ENCODE data around the gene P4HA2.

P4HA2 gene

DNA sequence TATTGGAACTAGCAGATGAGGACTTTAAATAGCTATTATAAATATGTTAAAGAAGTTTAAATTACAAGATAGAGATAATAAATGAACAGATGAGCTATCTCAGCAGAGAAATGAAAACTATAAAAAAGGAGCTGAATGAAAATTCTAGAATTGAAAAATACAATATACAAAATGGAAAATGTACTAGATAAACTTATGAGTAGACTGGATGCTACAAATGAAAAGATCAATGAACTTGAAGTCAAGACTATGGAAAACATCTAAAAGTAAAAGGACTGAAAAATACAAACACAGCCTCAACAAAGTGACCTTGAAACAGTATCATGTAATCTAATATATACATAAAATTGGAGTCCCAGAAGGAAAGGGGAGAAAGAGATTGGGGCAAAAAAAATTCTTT is 19.2 kb upstream of the P4HA2 start:
- DNase-seq: no peak

DNA sequence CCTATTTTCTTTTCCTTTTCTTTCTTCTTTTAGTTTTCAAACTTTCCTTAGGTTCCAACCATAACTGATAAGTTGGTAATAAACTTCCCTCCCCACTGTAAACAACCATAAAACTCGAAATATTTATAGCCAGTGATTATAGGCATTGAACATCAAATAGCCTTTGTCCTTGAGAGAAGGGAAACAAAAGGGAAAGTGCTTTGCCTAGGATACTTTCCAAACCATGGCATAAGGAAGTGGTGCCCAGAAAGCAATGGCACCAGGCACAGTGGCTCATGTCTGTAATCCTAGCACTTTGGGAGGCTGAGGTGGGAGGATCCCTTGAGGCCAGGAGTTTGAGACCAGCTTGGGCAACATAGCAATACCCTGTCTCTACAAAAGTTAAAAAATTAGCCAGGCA is 17.9 kb upstream of the P4HA2 start:
- DNase-seq: no peak

DNA sequence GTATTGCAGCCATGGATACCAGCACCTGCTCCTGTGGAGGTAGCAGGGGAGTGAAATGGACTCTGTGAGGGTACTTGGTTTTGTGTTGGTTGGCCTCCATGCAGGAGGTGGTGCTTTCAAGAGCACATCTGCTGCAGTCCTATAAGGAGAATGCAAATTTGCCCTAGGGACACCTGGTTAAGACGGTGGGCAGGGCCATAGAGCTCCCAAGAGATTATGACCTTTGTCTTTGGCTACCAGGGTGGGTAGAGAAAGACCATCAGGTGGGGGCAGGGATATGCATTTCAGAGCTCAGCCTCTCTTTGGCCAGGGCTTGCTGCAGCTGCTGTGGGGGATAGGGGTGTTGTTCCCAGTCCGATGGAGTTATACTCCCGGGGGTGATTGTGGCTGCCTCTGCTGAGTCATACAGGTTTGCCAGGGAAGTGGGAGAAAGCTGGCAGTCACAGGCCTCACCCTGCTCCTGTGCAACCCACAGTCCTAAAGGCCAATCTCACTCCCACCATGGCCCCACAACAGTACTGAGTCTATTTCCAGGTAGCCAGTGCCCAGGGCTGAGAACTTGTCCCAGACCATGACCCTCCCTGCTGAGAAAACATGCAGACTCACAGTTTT is 15.8 kb upstream of the P4HA2 start:
- DNase-seq: no peak

DNA sequence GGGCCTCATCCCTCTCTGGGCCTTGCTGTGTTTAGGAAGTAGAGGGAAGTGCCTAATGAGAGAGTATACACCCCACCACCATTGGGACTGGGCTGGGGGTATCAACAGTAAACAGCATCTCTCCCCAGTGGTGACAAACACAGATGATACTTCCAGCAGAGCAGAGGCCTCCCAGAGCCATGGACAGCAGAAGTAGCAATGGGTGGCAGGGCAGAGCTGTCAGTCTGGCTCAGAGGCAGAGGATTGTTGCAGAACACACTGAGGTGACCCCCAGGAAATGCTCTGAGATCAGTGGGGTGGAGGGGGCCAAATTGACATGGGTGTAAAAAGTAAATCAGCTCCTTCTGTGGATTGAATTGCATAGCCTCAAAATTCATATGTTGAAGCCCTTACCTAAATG is 12.1 kb upstream of the P4HA2 start:
- DNase-seq: no peak

DNA sequence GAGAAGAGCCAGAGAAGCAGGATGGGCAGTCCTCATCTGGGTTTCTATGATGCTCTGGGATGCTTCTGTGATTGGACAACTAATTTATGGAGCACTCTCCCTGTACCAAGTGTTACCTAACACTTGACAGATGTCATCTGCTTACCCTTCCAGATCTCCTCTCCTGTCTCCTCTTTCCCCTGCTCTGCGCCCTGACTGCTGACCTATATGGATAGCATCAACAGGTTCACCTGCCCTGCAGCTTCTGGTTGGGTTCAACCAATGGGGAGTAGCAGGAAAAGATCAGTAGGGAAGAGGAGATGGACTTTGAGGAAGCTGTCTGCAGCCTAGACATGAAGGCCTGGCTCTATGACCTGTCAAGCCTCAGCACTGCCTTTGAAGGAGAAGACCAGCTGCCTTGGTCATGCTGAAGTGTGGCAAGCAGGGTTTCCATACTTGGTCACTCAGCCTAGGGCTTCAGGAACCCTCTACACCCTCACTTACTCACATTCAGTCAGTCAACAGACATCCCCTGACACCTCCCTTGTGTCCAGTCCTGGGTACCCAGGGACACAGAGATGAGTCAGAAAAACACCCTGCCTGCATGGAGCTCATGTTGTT is 11.3 kb upstream of the P4HA2 start:
- DNase-seq: no peak

DNA sequence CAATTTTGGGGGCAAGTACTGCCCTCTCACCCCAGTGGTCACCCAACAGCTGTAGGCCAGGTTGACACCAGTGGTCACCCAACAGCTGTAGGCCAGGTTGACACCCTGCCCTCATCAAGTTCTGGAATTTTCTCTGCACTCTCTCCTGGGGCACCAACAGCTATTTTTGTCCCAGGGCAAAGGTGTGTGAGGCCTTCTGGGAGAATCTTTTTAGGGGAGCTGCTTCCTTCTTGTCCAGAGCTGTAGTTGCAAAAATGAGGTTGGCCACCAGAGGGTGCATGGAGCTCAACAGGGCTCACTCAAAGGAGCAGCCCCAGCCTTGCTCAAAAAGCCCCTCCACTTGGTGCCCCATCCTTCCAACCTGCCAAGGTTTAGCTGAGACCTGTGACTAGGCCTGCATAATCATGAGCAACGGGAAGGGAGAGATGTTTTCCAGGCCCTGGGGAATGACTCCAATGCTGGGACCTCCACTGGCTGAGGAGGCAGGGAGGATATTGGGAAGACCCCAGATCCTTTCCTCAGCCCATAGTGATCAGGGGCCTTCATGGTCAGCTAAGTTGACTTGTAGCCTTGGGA is 10.6 kb upstream of the P4HA2 start:
- peak; percentile 74 for DNase-seq

DNA sequence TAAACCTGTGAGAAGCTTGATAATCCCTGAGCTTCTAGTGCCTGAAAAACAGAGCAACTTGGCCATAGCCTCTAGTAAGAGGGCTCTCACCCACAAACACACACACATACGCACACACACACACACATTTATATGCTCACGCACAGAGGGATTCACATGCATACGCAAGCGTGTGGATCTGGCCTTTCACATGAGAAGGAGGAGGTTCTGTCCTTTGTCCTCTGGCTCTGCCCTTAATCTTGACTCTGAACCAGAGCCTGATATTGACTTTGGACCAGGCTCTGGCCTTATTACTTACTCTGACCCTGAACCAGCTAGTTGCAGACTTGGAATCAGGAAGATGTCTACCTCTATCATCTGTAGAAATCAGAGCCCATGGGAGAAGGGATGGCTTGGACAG is 10.0 kb upstream of the P4HA2 start:
- peak; percentile 12 for DNase-seq

DNA sequence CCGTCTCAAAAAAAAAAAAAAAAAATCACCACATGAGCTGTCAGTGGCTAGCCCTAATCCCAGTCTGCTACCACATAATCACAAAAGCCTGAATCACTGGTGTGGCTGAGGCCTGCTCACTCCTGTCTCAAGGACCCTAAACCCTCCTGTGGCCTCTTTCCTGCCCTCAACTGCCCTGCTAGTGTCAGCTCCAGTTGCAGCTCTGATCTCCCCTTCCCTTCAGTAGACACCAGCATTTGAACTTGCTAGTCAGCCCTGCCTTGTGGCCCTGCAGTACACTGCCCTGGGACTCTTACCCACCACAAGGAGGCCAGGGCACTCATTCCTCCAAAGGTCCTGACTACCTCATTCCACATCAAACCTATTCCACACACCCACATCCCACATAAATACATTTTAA is 9.5 kb upstream of the P4HA2 start:
- DNase-seq: peak; percentile 28

DNA sequence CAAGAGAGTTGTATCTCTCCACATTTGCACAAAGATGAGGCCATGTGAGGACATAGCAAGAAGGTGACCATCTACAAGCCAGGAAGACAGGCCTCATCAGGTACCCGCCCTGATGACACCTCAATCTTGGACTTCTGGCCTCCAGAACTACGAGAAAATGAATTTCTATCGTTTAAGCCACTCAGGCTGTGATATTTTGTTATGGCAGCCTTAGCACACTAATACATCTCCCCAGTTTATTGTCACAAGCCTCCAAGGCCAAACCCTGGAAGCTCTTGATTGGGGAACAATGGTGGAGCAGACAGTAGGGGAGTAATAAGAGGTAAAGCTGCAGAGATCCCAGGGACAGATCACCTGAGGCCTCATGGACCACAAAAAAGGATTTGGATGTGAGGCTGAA is 7.7 kb upstream of the P4HA2 start:
- DNase-seq: no peak

DNA sequence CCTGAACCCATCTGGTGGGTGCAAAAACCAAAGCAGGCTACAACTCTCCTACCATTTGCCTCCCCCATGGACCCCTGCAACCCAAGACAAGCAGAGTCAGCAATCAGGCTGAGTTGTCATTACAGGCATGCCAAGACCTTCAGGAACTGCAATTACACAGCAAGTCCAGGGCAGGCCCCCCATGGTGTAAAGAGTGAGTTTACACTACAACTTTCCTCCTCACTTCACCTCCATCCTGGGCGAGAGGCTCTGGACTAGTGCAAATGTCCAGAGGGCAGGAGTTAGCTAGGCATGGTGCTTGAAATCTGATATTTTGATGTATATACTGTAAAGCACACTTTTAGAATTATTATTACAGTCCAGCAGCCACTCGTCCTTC is 7.0 kb upstream of the P4HA2 start:
- DNase-seq: peak; percentile 10

DNA sequence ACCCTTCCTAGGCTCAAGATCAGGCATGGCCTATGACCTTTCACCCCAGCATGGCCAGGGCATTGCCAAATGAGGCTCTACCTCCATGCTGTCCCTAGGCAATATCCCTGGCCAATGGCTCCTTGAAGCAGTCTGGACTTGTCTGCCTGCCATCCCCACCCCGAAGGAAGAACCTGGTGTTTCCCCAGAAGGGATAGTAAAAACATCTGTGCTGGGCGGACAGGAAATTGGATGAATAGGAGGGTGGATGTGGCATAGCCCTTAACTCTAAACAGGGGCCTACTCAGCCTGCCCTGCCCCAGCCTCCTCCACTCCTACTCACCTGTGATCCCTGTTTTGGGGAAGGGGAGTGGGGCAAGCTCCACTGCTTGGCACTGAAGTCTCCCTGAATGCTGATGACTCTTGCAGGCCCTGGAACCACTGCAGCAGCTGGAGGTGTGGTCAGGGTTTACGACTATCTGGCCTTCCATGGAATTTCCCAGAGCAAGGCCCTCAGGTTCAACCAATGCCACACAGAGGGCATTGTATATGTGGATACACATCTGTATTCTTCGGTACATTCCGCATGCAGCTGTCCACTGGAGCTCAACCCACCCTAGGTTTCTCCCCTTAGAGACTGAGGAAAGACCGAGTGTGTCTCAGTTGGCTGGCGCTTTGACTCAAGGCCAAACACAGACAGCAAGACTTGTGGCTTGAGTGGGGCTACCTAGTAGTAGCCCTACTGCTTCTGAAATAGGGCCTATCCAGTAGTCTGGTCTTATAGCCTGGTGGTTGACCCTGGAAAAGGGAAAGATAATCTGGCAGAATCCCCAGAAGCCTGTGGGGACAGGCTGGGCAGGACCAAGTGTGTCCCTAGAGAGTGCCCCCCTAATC is 6.4 kb upstream of the P4HA2 start:
- peak; percentile 13 for DNase-seq

DNA sequence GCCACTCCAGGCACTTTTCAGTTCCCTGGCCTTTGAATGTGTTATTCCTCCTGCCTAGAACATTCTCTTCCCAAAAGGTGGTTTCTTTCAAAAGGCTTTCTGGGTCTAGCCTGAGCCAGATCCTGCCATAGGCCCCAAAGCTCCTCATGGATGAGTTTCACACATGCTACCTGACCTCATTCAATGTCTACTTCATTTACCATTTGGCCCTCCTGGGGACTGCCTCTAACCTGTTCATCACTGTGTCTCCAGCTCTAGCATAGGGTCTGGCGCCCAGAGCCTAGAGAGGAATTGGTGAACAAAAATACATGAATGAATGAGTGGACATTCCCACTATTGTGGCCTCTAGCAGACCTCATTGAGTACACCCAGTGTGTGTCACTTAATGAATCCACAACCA is 5.4 kb upstream of the P4HA2 start:
- DNase-seq: peak; percentile 6

DNA sequence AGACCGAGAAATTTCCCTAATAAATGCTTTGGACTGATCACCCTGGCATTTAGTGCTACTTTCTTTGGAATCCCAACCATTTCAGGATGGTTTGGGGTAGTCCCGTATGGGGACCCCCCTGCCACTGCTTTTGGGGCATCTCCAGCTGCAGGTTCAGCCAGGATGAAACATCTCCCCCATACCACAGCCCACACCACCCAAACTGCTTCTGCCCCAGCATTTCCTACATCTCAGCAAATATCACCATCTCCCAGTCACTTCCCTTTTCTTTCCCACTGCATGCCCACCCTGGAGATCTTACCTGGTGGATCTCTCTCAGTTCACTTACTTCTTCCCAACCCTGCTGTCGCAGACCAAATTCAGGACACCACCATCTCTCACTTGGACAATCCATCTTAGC is 4.8 kb upstream of the P4HA2 start:
- DNase-seq: peak; percentile 2

DNA sequence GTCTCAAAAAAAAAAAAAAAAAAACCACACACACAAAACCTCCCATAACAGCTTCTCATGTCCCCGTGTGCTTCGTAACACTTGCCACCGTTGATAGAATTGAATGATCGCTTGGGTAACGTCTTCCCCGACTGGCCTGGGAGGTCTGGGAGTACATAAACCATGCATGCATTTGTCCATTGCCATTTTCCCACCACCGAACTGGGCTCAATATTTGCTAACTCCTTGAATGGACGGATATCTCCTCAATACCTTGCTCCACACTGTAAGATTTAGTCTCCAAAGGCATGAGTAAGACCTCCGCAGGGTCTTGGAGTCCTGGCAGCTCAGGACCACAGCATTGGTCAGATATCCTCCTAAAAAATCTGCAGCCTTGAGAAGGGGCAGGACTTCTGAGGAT is 3.2 kb upstream of the P4HA2 start:
- DNase-seq: peak; percentile 2

DNA sequence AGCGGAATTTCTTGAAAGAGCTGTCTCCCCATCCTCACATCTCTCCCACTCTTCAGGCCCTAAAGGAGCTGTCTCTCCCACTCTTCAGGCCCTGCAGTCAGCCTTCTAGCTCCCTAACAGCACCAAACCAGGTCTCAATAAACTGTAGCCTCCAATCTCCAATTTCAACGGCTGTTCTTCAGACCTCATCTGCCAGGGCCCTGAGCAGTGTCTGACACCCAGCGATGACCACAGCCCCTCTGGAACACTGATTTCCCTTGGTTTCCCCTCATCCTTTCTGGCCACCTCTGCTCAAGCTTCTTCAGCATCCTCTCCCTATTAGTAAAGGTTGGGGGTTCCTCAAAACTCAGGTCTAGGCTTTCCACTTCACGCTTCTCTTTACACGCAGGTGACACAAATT is 1.6 kb upstream of the P4HA2 start:
- DNase-seq: no peak

DNA sequence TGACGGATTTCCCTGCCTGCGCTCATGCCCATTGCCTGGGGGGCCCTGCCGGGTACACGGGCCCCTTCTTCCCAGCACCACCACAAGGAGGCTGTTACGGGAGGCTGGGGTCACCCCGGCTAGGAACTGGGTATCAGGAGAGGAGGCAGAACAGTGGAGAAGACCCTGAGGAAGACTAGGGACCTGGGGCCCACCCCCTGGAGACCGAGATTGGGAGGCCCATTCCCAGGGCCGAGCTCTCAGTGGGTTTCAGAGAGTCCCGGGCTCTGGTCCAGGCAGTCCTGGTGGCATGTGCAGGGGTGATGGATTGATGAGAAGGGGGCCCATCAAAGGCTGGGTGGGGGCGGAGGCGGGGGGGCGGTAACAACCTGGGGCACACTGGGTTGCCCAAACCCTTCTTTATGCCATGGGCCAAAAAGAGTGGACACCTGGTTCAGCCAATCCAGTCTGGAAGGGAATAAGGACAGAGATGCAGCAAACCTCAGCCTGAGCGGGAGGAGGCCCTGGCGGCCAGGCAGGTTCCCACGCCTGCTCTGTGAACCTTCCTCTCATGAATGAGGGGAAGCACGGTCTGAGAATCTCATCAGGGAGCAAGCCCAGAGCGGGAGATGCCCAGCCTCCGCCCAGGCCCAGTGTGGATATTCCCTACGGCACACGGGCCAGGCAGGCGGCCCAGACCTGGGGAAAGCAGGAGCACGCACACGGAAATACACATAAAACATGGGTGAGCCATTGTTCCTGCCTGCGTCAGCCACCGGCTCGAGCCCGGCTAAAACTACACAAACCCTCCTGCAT is 785 bp upstream of the P4HA2 start:
- peak; percentile 69 for DNase-seq

DNA sequence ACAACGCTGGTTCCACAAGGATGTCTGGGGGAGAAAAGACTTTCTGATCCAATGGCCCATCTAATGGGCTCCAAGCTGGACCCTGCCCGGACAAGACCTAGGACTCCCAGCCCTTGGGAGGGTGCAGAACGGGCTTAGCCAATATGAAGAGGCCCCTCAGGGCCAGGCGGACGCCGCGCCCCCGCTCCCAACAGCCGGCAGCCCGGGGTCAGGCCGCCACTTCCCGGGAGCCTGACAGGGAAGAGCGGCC is 493 bp downstream of the P4HA2 start:
- peak; percentile 75 for DNase-seq

DNA sequence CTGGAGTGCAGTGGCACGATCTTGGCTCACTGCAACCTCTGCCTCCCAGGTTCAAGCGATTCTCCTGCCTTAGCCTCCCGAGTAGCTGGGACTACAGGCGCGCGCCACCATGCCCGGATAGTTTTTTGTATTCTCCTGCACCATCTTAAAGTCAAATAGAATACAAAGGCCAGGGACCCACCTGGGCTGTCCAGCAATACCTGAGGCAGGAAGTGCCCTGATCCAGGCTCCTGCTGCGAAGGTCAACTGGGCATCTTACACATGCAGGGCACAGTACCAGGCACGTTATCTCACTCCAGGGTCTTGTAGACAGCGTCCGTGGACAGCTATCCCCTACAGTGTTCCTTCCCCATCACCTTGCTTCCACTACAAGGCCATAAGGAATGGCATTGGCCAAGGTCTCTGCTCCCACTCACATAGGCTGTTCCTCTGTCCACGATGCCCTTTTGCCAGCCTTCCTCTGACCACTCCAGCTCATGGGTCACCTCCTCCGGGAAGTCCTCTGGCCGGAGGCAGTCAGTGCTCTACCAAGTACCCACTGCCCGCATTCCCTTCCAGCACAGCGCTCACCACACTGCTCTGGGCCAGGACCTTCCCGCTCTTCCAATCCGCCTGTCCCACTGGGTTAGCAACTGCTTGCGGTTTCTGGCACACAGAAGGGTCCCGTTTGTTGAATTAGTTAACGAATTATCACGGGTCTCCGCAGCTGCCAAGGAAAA is 978 bp downstream of the P4HA2 start:
- peak; percentile 59 for DNase-seq

DNA sequence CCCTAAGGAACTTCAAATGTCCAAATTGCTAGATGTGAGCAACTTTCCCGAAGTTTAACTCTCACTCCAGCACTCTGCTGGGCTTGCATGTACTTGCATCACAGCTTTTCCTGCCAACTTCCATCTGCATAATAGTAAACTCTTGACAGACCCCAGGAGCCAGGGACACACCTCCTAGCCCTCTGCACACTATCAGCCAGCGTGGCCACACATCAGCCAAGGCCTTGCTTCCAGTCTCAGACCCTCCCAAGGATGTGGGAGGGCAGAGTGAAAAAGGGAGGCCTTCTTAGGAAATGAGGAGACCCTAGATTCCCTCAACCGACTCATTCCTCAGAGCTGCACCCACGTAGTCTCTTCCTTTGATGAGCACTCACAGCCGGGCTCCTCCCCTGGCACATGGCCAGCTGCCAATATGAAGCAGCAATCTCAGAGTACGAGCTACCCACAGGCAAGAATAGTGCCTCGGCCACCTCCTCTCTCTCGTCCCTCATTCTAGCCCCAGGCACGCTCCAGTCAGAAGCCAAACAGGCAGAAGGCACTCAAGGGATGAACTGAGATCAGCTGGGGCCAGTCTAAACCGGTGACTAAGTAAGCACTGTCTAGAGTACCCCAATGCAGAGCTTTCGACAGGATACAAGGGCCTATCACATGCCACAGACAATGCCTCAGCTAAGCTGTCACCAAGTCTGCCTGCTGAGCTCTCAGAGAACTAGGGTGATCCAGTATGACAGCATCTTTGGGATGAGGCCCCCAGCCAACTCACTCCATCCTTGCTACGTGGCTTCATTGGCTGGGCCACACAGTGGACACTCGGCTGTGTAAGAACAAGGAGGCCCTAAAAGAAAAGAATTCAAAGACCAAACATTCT is 2.3 kb downstream of the P4HA2 start:
- peak; percentile 77 for DNase-seq

DNA sequence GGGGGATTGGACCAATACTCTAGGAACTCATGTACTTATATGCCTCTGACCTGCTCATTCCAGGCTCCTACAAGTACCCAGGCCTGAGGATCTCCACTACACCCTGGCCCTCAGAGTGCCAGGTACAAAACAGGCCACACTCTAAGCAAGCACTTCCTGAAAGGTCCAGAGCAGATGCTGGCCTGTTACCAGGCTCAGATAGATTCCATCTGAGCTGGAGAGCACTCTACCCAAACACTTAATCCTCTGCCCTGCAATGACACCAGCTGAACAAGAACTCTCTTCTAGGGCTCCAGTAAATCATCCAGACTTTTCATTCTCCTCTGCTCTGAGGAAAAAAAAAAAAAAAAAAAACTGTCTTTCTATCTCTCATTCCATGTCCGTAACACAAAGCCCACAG is 2.9 kb downstream of the P4HA2 start:
- DNase-seq: peak; percentile 21

DNA sequence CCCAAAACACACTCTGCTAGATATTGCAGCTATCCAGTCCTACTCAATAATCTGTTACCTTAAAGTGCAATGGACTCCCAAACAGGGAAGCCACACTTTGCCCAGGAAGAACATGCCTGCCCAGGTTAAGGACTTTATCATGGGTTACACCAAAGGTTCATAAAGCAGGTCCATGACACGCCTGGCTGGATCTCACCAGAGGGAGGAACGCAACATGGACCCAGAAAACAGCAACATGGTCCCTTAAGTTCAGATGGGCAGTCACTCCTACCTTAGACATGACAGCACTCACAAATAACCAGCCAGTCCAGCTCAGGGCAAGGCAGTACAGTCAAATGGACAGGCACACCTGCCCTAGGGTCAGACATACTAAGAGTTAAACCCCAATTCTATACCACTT is 3.8 kb downstream of the P4HA2 start:
- peak; percentile 8 for DNase-seq

DNA sequence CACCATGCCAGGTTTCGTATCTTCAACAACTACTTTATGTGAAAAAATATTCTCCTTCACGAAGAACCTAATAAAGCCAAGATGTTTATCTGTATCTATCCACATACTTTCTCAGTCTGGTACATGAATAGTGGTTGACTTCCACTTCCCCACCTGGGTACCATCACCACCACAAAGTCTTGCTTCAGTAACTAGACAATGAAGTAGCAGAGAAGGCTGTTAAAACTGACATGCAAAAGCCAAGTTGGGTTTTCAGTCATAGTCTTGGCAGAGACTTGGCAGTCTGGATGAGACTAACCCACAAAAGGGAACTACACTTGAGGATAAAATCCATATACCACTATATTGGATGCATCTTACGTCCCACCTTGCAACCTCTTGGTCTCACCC is 5.0 kb downstream of the P4HA2 start:
- no peak for DNase-seq
